Measurements from ENCODE around the gene GC.

DNA sequence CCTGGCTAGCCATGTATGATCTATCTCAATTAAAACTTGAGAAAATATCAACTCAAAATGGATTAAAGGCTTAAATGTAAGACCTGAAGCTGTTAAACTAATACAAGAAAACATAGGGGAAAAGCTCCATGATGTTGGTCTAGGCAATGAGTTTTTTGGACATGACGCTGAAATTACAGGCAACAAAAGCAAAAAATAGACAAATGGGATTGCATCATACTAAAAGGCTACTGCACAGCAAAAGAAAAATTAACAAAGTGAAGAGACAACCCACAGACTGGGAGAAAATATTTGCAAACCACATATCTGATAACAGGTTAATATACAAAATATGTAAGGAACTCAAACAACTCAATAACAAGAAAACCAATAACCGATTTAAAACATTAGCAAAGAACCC is 8.4 kb downstream of the GC start:
- TF ChIP-seq, protein P1, sequence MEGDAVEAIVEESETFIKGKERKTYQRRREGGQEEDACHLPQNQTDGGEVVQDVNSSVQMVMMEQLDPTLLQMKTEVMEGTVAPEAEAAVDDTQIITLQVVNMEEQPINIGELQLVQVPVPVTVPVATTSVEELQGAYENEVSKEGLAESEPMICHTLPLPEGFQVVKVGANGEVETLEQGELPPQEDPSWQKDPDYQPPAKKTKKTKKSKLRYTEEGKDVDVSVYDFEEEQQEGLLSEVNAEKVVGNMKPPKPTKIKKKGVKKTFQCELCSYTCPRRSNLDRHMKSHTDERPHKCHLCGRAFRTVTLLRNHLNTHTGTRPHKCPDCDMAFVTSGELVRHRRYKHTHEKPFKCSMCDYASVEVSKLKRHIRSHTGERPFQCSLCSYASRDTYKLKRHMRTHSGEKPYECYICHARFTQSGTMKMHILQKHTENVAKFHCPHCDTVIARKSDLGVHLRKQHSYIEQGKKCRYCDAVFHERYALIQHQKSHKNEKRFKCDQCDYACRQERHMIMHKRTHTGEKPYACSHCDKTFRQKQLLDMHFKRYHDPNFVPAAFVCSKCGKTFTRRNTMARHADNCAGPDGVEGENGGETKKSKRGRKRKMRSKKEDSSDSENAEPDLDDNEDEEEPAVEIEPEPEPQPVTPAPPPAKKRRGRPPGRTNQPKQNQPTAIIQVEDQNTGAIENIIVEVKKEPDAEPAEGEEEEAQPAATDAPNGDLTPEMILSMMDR (IDR thresholded peaks at IDR 0.05): no peak
- TF ChIP-seq EZH2 (IDR thresholded peaks at IDR 0.05): no peak

Measured in neural progenitor cell (in vitro differentiated cells).